Retinal pigment epithelial cell (primary cell): ENCODE data around the gene ZNF383.
"Not testable (repeated sequence)": the region's sequence is repeated elsewhere in the genome, so short reads cannot be mapped to it uniquely, and the experiment has no call there.

ENCODE experiments used
- DNase-seq: peaks from one replicate; pipeline ENCODE4 v3.0.0-alpha.2; 2010; ENCODE audit warnings: low read depth
- H3K4me3 ChIP-seq: 2 replicates; pipeline ENCODE4 v1.5.1; 2011; ENCODE audit warnings: mild to moderate bottlenecking, low read length, control low read depth, moderate library complexity
- CTCF ChIP-seq: conservative IDR thresholded peaks from 2 replicates; pipeline ENCODE4 v1.5.1; 2011; ENCODE audit warnings: low read depth, low read length, control low read depth, inconsistent platforms

ZNF383 gene

GRCh38 chr19:37220383-37220782, 2.4 kb downstream of the ZNF383 start:
- no peak for TF ChIP-seq CTCF
- H3K4me3 ChIP-seq: no peak overlapping the region
- DNase-seq: no peak

- H3K4me3 ChIP-seq: no peak overlapping the region
- TF ChIP-seq CTCF: no peak
- DNase-seq: no peak
Observed at GRCh38 chr19:37221136-37221535, 3.1 kb downstream of the ZNF383 start.

- DNase-seq: no peak
- H3K4me3 ChIP-seq: no peak overlapping the region
- TF ChIP-seq CTCF: no peak
Observed at GRCh38 chr19:37226248-37226647, 8.2 kb downstream of the ZNF383 start.

GRCh38 chr19:37227996-37228395, 10.0 kb downstream of the ZNF383 start:
- no peak overlapping the region for H3K4me3 ChIP-seq
- TF ChIP-seq CTCF: peak; percentile 67
- no peak for DNase-seq

GRCh38 chr19:37243206-37243632, 25.2 kb downstream of the ZNF383 start:
- TF ChIP-seq CTCF: no peak
- DNase-seq: no peak
- no peak overlapping the region for H3K4me3 ChIP-seq

- DNase-seq: peak; percentile 97
Observed at GRCh38 chr19:37251308-37252229, 33.6 kb downstream of the ZNF383 start.

GRCh38 chr19:37263028-37263427, 45.0 kb downstream of the ZNF383 start:
- not testable (repeated sequence) for H3K4me3 ChIP-seq, DNase-seq

More at GRCh38 chr19:37251308-37252229, 33.6 kb downstream of the ZNF383 start:
- no peak for TF ChIP-seq CTCF
- peak overlapping the region; percentile 88 for H3K4me3 ChIP-seq

GRCh38 chr19:37267005-37267404, 49.0 kb downstream of the ZNF383 start:
- not testable (repeated sequence) for DNase-seq, H3K4me3 ChIP-seq

GRCh38 chr19:37267755-37268154, 49.7 kb downstream of the ZNF383 start:
- DNase-seq, H3K4me3 ChIP-seq: not testable (repeated sequence)

- not testable (repeated sequence) for DNase-seq, H3K4me3 ChIP-seq
Observed at GRCh38 chr19:37280656-37281055, 62.6 kb downstream of the ZNF383 start.

GRCh38 chr19:37284020-37284419, 66.0 kb downstream of the ZNF383 start:
- H3K4me3 ChIP-seq, DNase-seq: not testable (repeated sequence)

- DNase-seq, H3K4me3 ChIP-seq: not testable (repeated sequence)
Observed at GRCh38 chr19:37289229-37289628, 71.2 kb downstream of the ZNF383 start.
